Activated naive CD4-positive, alpha-beta T cell treated with anti-CD3 and anti-CD28 coated beads, Interleukin-2, amount 50 U/mL, for 72 hours (primary cell): Measurements from ENCODE around the gene CAV2. TPM values are rescaled to one million over a fixed set of nuclear protein-coding genes. Genes with fewer than 3 reads are reported as not detected.

Experiments
- ATAC-seq, 2 donors: fragments of 150-1000 bp; cut with Tn5 transposase; 2 replicates each; pipeline ENCODE4 v1.10.0; 2021; ENCODE audit warnings: mild to moderate bottlenecking in 2 of 2, moderate library complexity in 2 of 2
- DNase-seq, 2 donors: peaks; one replicate each; pipeline ENCODE4 v3.0.0; 2021 to 2022; ENCODE audit warnings: low spot score in 2 of 2
- H3K27ac Mint-ChIP-seq, 2 donors: one replicate each; pipeline ENCODE4 v1.8.0; 2022; ENCODE audit warnings: mild to moderate bottlenecking in 2 of 2, mixed read lengths in 2 of 2
- H3K36me3 Mint-ChIP-seq, 2 donors: one replicate each; pipeline ENCODE4 v1.8.0; 2022; ENCODE audit warnings: mixed read lengths in 2 of 2
- H3K9me3 Mint-ChIP-seq, 2 donors: one replicate each; pipeline ENCODE4 v1.8.0; 2022; ENCODE audit warnings: mixed read lengths in 2 of 2
- total RNA-seq, 2 donors: library from RNA; stranded (reverse); gene quantifications; one replicate each; pipeline ENCODE4 v1.2.3, GENCODE V29; 2022

Gene CAV2
- total RNA-seq, 2 donors from 2014 or later, result 0.12 TPM; not detected in 1

DNA sequence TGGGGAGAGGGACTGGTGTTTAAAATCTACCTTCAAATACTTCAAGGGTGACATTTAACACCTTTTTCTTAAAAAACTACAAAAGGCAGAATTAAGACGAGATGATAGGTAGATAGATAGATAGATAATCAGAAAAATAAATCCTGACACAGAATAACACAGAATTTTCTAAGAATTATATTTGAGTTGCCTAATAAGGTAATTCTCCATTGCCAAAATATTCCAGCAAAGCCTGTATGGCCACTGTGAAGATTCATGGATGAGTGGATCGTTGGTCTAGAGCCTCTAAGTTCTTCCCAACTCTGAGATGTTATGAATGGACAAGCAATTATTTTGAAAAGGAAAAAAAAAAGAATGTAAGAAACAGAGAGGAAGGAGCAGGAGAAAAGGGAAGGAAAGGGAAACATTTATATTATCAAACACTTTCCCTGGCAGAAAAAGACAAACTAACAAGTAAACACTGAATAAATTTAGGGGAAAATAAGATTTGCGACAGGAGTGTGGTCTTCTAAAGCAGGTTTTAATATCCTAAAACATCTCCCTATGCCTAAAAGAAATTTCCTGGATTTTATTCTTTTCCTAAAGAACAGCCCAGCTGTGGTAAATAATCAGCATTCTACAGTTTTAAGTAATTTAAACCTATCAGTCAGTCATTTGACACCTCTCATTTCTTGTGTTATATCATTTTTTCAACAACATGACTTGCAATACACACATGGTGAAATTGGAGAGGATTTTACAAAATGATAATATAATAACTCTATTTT lies 7.5 kb upstream of the CAV2 start:
- ATAC-seq (no peak), DNase-seq (no peak)
- Mint-ChIP-seq H3K9me3 (no peaks in the 10 kb centered on the region), H3K36me3 (no peaks in the 10 kb centered on the region), H3K27ac (no peak overlapping the region)

DNA sequence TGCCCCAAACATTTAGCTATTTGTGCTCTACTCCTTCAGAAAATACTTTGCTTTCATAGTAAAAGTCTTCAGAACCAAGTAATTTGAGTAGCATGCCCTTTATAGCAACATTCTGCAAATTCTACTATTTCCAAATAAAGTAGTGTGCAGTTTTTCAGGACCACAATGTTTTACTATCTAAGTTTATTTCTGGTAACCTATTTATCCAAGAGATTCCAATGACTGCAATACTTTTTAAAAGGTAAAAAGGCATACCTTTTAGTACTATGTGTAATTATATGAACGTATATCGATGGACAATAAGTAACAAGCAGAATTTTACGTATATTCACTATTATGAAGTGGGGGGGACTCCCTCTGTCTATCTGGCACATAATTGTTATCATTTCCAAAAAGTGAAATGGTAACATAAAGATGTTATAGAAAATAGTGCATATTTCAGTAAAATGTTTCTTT lies 6.9 kb upstream of the CAV2 start:
- no peaks in the 10 kb centered on the region for H3K36me3 Mint-ChIP-seq
- DNase-seq (no peak), ATAC-seq (no peak)
- H3K27ac Mint-ChIP-seq, result no peak overlapping the region
- H3K9me3 Mint-ChIP-seq, result no peaks in the 10 kb centered on the region

DNA sequence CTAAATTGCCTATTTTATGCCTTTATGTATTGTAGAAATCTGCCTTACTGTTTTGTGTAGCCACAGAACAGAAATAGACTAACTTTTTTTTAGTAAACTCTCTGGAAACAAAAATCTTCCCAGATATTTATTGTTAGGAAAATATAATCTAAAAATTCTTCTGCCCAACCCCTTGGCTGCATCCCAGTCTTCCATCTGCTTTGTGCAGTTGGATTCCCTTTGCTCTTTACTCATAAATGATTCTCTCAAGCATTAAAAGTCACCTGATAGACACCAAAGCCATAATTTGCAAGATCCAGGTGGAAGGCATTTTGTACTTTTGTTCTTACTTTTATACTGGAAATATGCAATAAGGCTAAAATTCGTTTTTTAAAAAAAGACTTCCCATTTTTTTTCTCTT lies 6.1 kb upstream of the CAV2 start:
- Mint-ChIP-seq H3K36me3 (no peaks in the 10 kb centered on the region), H3K9me3 (no peaks in the 10 kb centered on the region), H3K27ac (no peak overlapping the region)
- ATAC-seq (no peak), DNase-seq (no peak)

- peaks cover 0 to 4% of the 10 kb centered on the region in 2 donors for H3K36me3 Mint-ChIP-seq
- DNase-seq (no peak), ATAC-seq (no peak)
- no peak overlapping the region for H3K27ac Mint-ChIP-seq
- no peaks in the 10 kb centered on the region for H3K9me3 Mint-ChIP-seq
Observed at GRCh38 chr7:116494472-116494871, 5.1 kb upstream of the CAV2 start.

GRCh38 chr7:116495736-116496135 lies 3.8 kb upstream of the CAV2 start:
- ATAC-seq (no peak), DNase-seq (no peak)
- H3K36me3 Mint-ChIP-seq, result peaks cover 4 to 8% of the 10 kb centered on the region in 2 donors
- H3K27ac Mint-ChIP-seq, result no peak overlapping the region
- no peaks in the 10 kb centered on the region for H3K9me3 Mint-ChIP-seq

DNA sequence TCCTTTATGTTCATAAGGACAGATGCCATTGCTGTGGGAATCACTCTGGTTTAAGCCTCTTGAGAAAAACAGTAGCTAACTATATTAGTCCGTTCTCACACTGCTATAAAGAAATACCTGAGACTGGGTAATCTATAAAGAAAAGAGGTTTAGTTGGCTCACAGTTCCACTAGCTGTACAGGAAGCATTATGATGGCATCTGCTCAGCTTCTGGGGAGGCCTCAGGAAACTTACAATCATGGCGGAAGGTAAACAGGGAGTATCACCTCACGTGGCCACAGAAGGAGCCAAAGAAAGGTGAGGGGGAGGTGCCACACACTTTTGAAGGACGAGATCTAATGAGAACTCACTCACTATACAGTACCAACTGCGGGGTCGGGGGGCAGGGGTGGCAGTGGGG lies 2.9 kb upstream of the CAV2 start:
- Mint-ChIP-seq H3K27ac (no peak overlapping the region), H3K36me3 (peaks cover 4 to 8% of the 10 kb centered on the region in 2 donors), H3K9me3 (no peaks in the 10 kb centered on the region)
- no peak for DNase-seq
- ATAC-seq, result no peak

DNA sequence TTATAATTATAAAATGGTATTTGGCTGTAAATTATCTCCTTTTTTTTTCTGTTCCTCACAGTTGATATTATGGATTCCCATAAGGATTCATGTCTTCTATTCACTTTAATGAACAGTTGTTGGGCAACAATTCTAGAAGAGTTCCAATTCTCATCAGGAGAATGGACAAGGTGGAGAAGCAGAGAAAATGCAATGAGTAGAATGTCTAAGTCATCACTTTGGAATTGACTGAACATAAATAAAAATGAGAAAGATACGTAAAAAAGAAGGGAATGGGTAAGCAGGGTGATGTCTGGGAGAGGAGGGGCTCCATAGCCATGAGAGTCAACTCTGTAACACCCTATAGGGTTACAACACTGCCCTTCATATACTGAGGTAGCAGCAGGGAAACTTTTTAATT lies 1.8 kb upstream of the CAV2 start:
- ATAC-seq, result no peak
- H3K27ac Mint-ChIP-seq, result no peak overlapping the region

DNA sequence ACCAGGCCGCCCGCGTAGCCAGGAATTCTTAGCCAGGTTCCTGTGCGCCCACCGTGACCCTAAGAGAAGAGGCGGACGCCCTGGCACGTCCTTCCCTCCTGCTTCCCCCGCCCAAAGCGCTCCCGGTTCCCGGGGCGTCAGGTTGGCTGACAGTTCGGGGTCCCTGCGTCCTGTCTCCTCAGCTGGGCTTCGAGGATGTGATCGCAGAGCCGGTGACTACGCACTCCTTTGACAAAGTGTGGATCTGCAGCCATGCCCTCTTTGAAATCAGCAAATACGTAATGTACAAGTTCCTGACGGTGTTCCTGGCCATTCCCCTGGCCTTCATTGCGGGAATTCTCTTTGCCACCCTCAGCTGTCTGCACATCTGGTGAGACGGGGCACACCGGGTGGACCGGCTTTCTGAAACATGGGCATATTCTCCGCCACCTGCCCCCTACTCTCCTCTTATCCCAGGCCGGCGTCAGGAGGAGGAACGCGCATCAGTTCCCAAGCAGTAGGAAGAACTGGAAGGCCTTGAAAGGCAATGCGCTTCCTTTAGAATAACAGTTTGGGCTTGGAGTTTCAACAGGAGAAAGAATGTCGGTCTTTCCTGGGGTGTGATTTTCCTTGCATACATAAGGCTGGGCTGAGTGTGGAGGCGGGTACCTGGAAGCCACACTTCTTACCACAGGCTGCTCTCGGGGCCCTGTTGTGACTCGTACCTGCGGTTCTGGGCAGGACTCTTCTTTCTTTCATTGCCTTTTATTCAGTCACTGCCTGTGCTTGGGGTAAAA lies 728 bp downstream of the CAV2 start:
- no peak overlapping the region for H3K27ac Mint-ChIP-seq
- ATAC-seq (peak; percentile 95 to 96), DNase-seq (peak in 1 of 2 donors; percentile 51)
- H3K36me3 Mint-ChIP-seq, result peaks cover 4 to 8% of the 10 kb centered on the region in 2 donors
- no peaks in the 10 kb centered on the region for H3K9me3 Mint-ChIP-seq

More for the DNA sequence above, 1.8 kb upstream of the CAV2 start:
- Mint-ChIP-seq H3K36me3 (peaks cover 4 to 8% of the 10 kb centered on the region in 2 donors), H3K9me3 (no peaks in the 10 kb centered on the region)
- DNase-seq, result no peak

GRCh38 chr7:116501425-116502167 lies 2.1 kb downstream of the CAV2 start:
- no peak overlapping the region for H3K27ac Mint-ChIP-seq
- DNase-seq, result no peak
- no peak for ATAC-seq
- no peaks in the 10 kb centered on the region for H3K9me3 Mint-ChIP-seq
- H3K36me3 Mint-ChIP-seq, result peaks cover 4 to 8% of the 10 kb centered on the region in 2 donors

DNA sequence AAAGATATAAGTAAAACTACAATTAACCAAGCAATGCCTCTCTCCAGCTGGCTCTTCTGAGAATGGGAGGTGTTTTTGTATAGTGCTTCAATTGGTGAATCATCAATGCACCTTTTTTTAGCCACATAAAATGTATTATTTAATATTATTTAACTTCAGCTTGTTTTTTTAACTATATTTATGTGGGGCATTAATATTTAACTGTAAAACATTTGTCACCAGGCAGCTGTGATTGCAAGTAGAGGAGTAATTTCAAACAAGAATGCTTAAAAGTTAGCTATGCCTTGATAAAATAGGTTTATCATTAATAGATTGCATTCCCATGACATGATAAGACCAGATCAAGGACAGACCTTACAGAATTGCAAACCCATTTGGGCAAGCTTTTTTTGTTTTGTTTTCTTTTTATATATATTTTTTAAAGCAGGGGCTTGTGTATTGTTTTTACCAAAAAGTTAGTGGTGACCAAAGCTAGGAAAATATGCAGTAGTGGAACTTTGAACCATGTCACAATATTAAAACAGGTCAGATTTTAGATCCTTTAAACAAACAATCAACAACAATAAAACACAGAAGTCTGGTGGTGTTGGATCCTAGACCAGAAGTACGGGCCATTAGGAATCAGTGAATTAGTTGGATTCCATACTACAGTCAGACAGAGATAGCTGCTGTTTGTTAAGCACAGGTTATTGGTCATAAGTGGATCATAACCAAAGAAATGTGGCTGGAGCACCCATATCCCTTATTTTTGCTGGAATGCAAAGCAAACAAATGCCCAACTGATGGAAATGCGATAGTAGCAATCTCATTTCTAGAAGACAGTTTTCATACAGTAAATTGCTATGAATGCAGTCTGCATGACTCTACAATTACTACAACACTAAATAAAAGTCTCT lies 2.9 kb downstream of the CAV2 start:
- H3K9me3 Mint-ChIP-seq, result no peaks in the 10 kb centered on the region
- peaks cover 4 to 8% of the 10 kb centered on the region in 2 donors for H3K36me3 Mint-ChIP-seq
- H3K27ac Mint-ChIP-seq, result no peak overlapping the region
- DNase-seq (no peak), ATAC-seq (no peak)

DNA sequence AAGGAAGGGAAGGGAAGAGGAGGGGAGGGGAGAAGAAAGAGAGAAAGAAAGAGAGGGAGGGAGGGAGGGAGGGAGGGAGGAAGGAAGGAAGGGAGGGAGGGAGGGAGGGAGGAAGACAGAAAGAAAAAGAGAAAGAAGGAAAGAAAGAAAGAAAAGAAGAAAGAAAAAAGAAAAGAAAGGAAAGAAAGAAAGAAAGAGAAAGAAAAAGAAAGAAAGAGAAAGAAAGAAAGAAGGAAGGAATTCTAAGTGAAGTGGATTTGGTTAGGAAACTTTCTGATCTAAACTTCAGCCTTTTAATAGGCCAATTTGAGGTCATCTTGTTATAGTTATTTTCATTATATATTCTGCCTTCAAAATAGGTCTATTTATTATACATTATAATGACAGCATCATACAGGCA lies 4.3 kb downstream of the CAV2 start:
- Mint-ChIP-seq H3K27ac (no peak overlapping the region), H3K36me3 (peaks cover 3 to 8% of the 10 kb centered on the region in 2 donors), H3K9me3 (no peaks in the 10 kb centered on the region)
- ATAC-seq (no peak), DNase-seq (no peak)

- Mint-ChIP-seq H3K36me3 (peaks cover 0 to 5% of the 10 kb centered on the region in 2 donors), H3K27ac (no peak overlapping the region), H3K9me3 (no peaks in the 10 kb centered on the region)
- DNase-seq (no peak), ATAC-seq (no peak)
Observed at GRCh38 chr7:116505278-116505677, 5.7 kb downstream of the CAV2 start.

GRCh38 chr7:116505823-116506222 lies 6.3 kb downstream of the CAV2 start:
- H3K9me3 Mint-ChIP-seq, result no peaks in the 10 kb centered on the region
- H3K36me3 Mint-ChIP-seq, result no peaks in the 10 kb centered on the region
- no peak overlapping the region for H3K27ac Mint-ChIP-seq
- no peak for ATAC-seq
- no peak for DNase-seq

- ATAC-seq (no peak), DNase-seq (no peak)
- Mint-ChIP-seq H3K27ac (no peak overlapping the region), H3K36me3 (no peaks in the 10 kb centered on the region), H3K9me3 (no peaks in the 10 kb centered on the region)
Observed at GRCh38 chr7:116509982-116510579, 10.5 kb downstream of the CAV2 start.

DNA sequence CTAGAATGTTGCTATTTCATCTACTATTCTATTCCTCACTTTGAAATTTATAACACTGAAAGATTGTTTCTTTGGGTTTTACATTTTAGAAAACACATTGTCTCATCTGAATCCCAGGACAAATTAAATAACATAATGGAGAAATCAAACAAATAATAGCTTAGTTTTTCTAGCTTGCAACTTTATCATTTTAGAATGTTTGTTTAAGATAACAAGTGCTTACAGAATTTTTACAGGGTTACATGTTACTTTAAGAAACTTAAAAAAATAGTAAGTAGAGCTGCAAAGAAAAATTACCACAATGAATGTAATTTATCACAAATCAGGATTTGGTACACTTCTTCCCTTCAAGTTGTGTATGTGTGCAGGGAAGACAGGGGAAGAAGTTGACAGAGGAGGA lies 11.3 kb downstream of the CAV2 start:
- no peaks in the 10 kb centered on the region for H3K36me3 Mint-ChIP-seq

More for the DNA sequence above, 11.3 kb downstream of the CAV2 start:
- DNase-seq (no peak), ATAC-seq (no peak)
- no peaks in the 10 kb centered on the region for H3K9me3 Mint-ChIP-seq
- no peak overlapping the region for H3K27ac Mint-ChIP-seq
